LNCAP (cell line): ENCODE results near the gene BCAR1.

Experiments used
- TF ChIP-seq, protein P1 (sequence below): fragments of 450-650 bp; IDR thresholded peaks from 2 replicates; pipeline ENCODE4 v1.5.1; 2017; ENCODE audit warnings: mild to moderate bottlenecking

BCAR1 gene

DNA sequence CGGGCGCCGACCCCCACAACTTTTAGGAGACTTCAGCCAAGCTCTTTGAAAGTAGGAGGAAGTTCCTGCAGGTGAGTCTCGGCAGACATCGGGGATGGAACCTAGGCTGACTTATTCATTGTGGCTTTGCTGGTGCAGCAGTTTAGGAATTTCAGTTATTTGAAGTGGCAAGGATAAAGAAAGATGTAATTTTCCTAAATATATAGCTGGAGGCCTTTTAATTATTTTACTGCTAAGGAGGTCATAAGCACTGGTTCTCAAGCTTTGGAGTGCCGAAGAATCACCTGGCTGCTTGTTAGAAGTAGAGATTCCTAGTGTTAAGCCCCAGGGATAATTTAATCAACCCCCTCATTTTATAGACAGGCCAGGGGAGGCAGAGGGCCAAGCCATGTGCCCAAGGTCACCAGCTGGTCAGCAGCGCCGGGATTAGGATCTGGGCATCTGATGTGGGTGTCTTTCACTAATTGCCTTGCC is 28.9 kb upstream of the BCAR1 start:
- TF ChIP-seq, protein P1, sequence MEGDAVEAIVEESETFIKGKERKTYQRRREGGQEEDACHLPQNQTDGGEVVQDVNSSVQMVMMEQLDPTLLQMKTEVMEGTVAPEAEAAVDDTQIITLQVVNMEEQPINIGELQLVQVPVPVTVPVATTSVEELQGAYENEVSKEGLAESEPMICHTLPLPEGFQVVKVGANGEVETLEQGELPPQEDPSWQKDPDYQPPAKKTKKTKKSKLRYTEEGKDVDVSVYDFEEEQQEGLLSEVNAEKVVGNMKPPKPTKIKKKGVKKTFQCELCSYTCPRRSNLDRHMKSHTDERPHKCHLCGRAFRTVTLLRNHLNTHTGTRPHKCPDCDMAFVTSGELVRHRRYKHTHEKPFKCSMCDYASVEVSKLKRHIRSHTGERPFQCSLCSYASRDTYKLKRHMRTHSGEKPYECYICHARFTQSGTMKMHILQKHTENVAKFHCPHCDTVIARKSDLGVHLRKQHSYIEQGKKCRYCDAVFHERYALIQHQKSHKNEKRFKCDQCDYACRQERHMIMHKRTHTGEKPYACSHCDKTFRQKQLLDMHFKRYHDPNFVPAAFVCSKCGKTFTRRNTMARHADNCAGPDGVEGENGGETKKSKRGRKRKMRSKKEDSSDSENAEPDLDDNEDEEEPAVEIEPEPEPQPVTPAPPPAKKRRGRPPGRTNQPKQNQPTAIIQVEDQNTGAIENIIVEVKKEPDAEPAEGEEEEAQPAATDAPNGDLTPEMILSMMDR, result no peak

DNA sequence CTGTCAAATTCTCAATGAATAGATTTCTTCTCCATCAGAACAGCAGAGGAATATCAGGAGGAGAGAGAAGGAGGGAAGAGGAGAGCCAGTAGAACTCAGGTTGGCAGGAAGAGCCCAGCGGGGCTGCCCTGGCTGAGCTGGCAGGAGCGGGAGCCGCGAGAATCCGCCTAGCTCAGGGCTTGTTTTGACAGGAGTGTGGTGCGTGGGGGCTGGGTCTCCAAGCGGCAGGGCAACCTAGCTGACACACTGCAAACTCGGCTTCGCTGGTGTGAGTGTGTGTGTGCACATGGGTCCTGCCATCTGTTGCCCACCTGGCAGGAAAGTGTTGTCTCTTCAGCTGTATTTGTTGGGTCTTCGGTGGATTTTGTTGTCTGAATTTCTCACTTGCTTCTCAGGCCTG is 27.9 kb upstream of the BCAR1 start:
- TF ChIP-seq, protein P1, result no peak

DNA sequence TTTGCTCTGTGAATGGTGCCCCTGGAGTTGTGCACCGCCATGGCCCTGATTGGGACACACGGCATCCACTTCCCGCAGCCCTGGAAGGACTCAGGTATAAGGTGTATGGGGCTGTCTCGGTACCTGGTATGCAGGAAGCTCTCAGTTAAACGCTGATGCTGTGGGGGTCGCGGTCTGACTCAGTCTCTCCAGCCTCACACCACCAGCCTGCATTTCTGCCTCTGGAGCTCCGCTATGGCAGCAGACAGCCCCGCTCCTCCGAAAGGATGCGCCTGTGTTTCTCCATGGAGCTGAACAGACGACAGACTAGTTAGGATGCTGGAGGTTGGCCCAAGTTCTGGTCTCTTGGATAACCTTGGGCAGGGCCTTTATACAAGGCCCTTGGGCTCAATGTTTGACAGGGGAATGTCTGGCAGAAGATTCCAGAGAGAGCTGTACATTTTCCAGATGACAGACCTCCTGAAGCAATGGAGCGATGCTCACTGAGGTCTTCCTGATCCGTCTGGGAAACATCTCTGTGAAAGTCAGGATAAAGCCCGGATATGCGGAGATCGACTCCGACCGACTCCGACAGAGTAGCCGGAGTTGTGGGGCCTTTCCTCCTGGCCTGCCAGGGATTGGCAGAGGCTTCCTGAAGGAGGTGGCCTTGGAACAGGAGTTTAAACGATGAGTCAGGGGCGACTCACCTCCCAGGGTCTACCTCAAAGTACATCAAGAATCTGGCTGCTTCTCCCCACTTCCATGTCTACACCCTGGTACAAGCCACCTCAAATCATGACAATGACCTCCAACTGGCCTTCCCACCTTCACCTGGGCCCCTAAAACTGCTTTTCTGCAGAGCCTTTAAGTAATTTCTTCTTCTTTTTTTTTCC is 21.9 kb upstream of the BCAR1 start:
- TF ChIP-seq, protein P1, result no peak

DNA sequence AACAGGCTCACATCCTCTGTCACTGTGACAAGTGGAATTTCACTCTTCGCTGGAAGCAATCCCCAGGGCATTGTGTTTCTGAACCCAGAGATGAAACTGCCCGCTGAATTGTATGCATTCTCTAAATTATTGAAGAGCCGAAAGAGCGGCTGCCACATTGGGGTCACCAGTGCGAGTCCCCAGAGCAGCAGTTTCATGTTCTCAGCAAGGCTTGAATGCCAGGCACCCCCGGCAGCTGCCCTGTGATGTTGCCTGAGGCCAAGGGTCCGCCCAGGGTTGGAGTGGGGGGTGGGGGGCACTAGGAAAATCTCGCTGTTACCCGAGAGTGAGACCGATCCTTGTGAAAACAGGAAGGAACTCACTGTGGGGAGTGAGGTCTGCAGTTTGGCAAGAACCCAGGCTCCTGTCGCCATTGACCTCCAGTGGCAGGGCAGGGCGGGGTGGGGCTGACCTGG is 20.7 kb upstream of the BCAR1 start:
- TF ChIP-seq, protein P1, result no peak

DNA sequence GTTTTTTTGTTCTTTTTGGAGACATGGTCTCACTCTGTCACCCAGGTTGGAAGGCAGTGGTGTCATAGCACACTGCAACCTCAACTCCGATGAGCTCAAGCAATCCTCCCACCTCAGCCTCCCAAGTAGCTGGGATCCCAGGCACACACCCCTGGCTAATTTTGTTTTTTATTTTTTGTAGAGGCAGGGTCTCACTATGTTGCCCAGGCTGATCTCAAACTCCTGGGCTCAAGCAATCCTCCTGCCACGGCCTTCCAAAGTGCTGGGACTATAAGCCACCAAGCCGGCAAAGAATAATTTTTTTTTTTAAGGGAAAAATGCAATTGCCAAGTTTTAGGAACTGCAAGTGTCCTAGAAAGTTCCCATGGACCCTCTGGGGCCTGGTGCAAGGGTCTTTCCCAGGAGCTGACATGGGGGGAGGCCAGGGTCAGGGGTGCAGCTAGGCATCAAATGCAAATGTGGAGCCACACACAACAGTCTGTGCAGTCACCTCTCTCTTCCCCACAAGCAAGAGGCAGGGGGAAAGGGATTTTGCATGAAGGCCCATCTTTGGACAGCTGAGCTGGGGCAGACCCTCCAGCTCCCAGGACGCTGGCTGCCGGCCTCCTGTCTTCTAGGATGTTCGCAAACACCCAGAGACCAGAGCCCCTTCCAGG is 20.1 kb upstream of the BCAR1 start:
- TF ChIP-seq, protein P1, result no peak

DNA sequence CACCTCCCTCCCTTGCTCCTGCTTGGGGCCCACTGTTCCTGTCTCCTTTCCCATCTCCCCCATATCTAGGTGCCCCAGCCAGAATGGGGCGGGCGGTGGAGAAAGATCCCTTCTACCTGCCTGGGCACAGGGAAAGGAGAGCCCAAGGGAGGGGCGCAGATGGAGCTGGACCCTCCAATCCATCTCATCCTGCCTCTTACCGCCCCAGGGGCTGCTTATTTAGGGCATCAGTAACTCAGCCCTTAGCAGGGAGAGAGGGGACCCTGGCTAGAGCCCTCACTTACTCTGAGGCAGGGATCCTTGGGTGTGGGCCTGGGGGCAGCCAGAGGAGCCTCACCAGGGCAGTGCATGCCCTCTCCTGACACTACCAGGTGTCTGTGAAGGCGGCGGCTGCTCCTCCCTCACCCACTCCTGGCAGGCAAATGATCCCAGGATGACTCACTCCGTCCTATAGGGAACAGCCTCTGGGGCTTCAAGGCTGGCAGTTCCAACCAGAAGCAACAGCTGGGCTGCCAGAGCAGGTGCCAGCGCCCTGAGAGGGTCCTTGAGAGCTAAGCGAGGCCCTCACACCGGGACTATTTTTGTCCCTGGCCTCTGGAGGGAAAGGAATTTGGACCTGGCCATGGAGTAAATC is 16.3 kb upstream of the BCAR1 start:
- TF ChIP-seq, protein P1, result no peak

DNA sequence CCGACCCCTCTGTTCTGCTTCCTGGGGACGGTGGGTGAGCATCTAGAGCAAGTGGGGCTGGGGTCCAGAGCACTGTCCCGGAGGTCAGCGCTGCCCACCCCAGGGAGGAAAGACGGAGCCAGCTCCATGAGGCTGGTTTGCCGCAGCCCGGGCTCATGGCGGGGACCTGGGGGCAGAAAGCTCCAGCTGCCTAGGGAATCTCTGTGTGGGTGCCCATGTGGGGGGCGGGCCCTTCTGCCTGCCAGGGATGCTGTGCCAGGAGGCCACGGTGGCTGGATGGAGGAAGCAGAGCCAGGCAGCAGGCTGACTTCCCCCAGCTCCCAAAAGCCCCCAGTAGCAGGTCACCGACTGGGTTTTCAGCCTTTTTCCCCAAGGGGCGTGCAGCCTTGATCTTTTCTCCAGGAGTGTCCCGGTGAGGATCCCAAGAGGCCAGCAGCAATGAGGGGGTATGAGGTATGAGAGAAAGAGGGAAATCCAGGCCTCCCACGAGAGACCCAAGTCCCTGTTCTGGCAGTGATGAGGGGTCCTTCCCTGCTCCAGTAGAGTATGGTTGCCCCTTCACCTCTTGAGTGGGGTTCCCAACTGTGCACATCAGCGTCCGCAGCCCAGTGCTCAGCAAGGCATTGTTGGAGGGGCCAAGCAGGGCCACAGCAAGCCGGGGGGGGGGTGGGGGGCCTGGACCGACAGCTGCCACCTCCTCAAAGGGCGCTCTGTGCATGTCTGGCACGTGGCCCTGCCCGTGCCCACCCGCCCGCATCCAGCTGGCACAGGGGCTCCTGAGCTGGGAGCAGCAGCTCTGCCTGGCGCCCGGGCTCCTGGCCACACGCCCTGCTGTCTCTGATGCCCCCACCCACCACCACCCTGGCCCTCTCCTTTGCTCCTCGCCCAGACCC is 15.6 kb upstream of the BCAR1 start:
- TF ChIP-seq, protein P1, result no peak
